Measurements from ENCODE around the gene JAKMIP2. TPM values are rescaled to one million over a fixed set of nuclear protein-coding genes. Genes with fewer than 3 reads are reported as not detected.

JAKMIP2 gene
- polyA plus RNA-seq, 1 experiment: not detected

DNA sequence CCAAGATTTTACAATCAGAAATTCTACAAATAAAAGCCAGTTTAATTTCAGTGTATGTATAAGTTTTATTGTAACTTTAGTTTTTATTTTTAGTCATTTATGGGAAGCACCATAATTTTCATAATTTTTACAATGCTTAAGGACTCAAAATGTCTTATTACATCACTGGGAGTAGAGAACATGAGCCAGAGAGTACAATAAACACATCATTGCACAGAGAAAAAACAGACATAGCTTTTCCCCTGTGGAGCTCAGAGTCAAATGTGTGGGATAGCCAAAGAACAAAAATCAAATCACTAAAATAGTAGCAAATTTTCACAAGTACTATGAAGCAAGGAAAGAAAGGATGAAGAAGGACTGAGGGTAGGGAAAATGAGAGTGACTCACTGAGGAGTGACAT lies 5.5 kb upstream of the JAKMIP2 start:
- no peak for DNase-seq (ENCODE audit: low read depth)
- H3K27me3 ChIP-seq (ENCODE audit: control insufficient read depth, insufficient read depth, low read length): no peaks in the 10 kb centered on the region
- CTCF ChIA-PET: no interaction called here
- no peak for TF ChIP-seq CTCF (IDR thresholded peaks at IDR 0.05; ENCODE audit: insufficient read depth, low read depth, low read length)
- POLR2A ChIA-PET: no interaction called here
- H3K4me3 ChIP-seq (ENCODE audit: low read depth, low read length): no peak overlapping the region
- no peaks in the 10 kb centered on the region for H3K36me3 ChIP-seq (ENCODE audit: control insufficient read depth, insufficient read depth, low read length)

DNA sequence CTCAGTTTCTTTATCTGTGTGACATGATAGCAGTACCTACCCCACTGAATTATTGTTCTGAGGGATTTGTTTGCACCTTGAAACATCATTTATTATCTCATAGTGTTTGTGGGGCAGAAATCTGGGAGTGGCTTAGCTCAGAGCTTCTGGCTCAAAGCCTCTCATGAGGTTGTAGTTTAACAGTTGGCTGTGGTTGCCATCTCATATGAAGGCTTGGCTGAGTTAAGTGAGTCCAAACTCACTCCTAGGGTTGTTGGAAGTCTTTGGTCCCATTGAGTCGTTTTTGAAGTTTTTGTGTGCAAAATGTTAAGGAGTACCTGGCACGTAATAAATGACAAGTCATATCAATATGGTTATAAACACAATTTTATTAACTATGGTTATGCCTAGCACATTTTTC lies 3.6 kb upstream of the JAKMIP2 start:
- CTCF ChIA-PET: no interaction called here
- Histone ChIP-seq H3K27me3 (ENCODE audit: control insufficient read depth, insufficient read depth, low read length) (no peaks in the 10 kb centered on the region), H3K36me3 (ENCODE audit: control insufficient read depth, insufficient read depth, low read length) (no peaks in the 10 kb centered on the region), H3K4me3 (ENCODE audit: low read depth, low read length) (no peak overlapping the region)
- DNase-seq (ENCODE audit: low read depth): no peak
- TF ChIP-seq CTCF (IDR thresholded peaks at IDR 0.05; ENCODE audit: insufficient read depth, low read depth, low read length): no peak
- POLR2A ChIA-PET: no interaction called here

DNA sequence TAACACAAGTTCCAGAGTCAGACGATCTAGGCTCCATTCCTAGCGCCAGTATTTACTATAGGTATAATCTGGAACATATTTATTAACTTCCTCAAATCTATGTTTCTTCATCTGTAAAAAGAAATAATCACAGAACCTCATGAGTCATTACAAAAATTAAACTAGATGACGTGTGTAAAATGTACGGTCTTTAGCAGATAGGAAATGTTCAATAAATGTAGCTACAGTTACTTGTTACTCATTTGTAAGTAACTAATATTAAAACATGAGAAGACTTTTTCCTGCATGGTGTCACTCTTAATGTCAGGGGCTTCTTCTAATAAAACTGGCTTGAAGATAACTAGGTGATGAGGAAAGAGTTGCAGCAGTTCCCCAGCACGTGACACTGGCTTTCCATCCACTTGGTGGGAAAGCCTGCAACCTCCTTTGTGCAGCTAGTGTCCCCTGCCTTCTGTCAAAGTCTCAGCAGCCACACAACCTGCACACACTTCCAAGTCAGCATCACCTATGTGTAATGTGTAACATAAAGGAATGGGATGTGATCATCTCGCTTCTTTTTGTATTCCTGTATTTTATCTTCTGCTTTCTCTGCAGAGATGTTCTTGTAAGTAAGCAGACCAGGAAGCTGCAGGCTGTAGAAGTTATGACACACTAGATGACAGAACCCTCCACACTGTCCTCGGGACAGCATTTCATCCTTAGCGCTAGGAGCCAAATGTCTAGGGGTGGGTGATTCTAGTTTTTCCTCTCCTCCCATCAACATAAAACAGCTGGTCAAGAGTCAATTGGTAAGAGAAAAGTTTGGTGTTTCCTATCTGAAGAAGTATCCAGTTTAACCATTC lies 1.8 kb upstream of the JAKMIP2 start:
- no peak overlapping the region for H3K4me3 ChIP-seq (ENCODE audit: low read depth, low read length)
- CTCF ChIA-PET: interaction anchor here (0.6 kb wide), 1 partner anchor 394 kb away, joined by 3 read pairs; no protein-coding TSS in a partner anchor
- H3K36me3 ChIP-seq (ENCODE audit: control insufficient read depth, insufficient read depth, low read length): no peaks in the 10 kb centered on the region
- DNase-seq (ENCODE audit: low read depth): no peak
- TF ChIP-seq CTCF (IDR thresholded peaks at IDR 0.05; ENCODE audit: insufficient read depth, low read depth, low read length): no peak
- H3K27me3 ChIP-seq (ENCODE audit: control insufficient read depth, insufficient read depth, low read length): no peaks in the 10 kb centered on the region
- POLR2A ChIA-PET: no interaction called here

GRCh38 chr5:147780924-147781573 lies 1.5 kb downstream of the JAKMIP2 start:
- ChIA-PET CTCF (no interaction called here), POLR2A (no interaction called here)
- no peak overlapping the region for H3K4me3 ChIP-seq (ENCODE audit: low read depth, low read length)
- no peaks in the 10 kb centered on the region for H3K27me3 ChIP-seq (ENCODE audit: control insufficient read depth, insufficient read depth, low read length)
- no peak for DNase-seq (ENCODE audit: low read depth)
- H3K36me3 ChIP-seq (ENCODE audit: control insufficient read depth, insufficient read depth, low read length): no peaks in the 10 kb centered on the region
- TF ChIP-seq CTCF (IDR thresholded peaks at IDR 0.05; ENCODE audit: insufficient read depth, low read depth, low read length): no peak

GRCh38 chr5:147779694-147780093 lies 2.8 kb downstream of the JAKMIP2 start:
- H3K36me3 ChIP-seq (ENCODE audit: control insufficient read depth, insufficient read depth, low read length): no peaks in the 10 kb centered on the region
- no peak for DNase-seq (ENCODE audit: low read depth)
- no peak for TF ChIP-seq CTCF (IDR thresholded peaks at IDR 0.05; ENCODE audit: insufficient read depth, low read depth, low read length)
- H3K4me3 ChIP-seq (ENCODE audit: low read depth, low read length): no peak overlapping the region
- ChIA-PET POLR2A (no interaction called here), CTCF (interaction anchor here (1.1 kb wide), 1 partner anchor 10 kb away, joined by 3 read pairs; no protein-coding TSS in a partner anchor)
- H3K27me3 ChIP-seq (ENCODE audit: control insufficient read depth, insufficient read depth, low read length): no peaks in the 10 kb centered on the region

All from BJ (cell line).